Adrenal gland (tissue), 5 donors: ENCODE data around the gene ZCWPW1.

Experiments
- CTCF ChIP-seq, 6 experiments: fragments of 450-650 bp in 4 of 6; fragments of 200-600 bp in 2 of 6; sonication (generic) in 1 of 6; IDR thresholded peaks; 1 replicate in 5 of 6; 2 replicates in 1 of 6; pipeline versions ENCODE4 v1.5.1 to v1.8.0; 2016 to 2021; ENCODE audit warnings: antibody characterized with exemption in 6 of 6, mild to moderate bottlenecking in 2 of 6, moderate library complexity in 1 of 6
- POLR2A ChIP-seq, 2 donors: fragments of 450-650 bp; IDR thresholded peaks; one replicate each; pipeline ENCODE4 v1.6.1; 2017; ENCODE audit warnings: antibody characterized with exemption in 2 of 2, mild to moderate bottlenecking in 2 of 2, moderate library complexity in 1 of 2
- donor health status: DM: no; HTN: no; CAD: no.

GRCh38 chr7:100378114-100378755 lies 50.3 kb downstream of the ZCWPW1 start:
- no peak for TF ChIP-seq POLR2A (IDR thresholded peaks at IDR 0.05)
- no peak for TF ChIP-seq CTCF (IDR thresholded peaks at IDR 0.05)
